Fibroblast of skin of left biceps (primary cell): Measurements from ENCODE around the gene NCOA7.
"Not testable (repeated sequence)": the region's sequence is repeated elsewhere in the genome, so short reads cannot be mapped to it uniquely, and the experiment has no call there.

Experiments used
- DNase-seq, 2 experiments: peaks; one replicate each; pipeline ENCODE4 v3.0.0-alpha.2; 2013; ENCODE audit warnings: low read depth in 2 of 2

The NCOA7 gene

DNA sequence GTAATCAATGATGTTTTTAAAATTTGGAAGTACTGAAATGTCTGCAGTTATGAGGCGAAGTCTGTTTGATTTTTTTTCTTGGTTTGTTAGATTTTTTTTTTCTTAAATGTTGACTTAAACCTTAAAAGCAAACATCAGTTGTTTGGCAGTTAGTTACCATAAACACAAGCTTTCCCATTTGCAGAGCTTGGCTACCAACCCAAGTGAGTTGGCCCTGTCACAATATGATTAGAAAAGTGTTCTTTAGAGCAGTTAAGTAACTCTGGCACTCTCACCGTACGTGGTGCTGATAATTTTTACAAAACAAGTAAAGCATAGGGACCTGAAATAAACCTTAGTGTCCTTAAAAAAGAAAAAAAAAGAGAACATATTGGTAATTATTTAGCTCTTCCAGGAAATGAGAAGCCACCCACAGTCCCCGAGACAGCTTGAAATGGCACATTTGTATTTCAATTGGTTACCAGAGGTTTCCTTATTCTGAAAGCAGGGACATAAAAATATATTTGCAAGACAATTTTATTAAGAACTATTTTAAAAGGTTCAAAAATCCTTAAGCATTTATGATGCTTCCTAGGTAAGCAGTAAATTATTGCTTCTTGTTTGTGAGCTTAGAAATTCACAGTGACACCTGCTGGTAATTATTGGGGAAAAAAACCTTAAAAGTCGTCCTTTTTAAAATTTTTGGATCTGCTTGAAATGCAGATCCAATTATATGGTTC is 37.4 kb upstream of the NCOA7 start:
- DNase-seq = no peak

DNA sequence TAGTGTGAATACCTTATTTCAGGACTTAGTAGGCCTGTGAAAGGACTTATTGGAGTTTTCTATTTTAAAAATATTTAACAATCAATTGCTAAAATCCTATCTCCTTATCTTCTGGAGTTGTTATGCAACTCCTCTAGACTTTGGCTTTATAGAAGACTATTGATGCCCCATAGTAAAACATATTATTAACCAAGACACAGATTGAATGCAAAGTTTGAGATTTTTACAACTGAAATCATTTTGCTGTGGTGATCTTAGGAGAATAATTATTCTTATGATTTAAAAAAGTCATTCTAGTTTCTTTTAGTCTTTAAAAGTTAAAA is 36.9 kb upstream of the NCOA7 start:
- no peak for DNase-seq

DNA sequence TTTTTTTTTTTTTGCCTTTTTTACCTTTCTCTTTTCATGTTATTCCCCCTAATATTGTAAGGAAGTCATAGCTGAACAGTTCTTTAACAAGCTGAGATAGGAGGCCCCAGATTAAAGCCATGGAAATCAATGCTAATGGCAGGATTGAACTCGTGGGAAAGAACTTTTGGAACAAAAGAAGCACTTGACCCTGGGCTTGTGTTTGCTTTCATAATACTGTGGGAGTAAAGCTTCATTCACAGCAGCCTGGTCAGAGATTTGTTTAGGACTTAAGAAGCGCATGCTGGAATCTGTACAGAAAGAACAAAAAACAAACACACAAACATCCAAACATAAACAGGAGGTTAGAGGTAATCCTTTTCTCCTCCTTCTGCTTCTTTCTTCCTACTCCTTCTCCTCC is 36.2 kb upstream of the NCOA7 start:
- DNase-seq = no peak

GRCh38 chr6:125759184-125759902 is 31.4 kb upstream of the NCOA7 start:
- no peak for DNase-seq

DNA sequence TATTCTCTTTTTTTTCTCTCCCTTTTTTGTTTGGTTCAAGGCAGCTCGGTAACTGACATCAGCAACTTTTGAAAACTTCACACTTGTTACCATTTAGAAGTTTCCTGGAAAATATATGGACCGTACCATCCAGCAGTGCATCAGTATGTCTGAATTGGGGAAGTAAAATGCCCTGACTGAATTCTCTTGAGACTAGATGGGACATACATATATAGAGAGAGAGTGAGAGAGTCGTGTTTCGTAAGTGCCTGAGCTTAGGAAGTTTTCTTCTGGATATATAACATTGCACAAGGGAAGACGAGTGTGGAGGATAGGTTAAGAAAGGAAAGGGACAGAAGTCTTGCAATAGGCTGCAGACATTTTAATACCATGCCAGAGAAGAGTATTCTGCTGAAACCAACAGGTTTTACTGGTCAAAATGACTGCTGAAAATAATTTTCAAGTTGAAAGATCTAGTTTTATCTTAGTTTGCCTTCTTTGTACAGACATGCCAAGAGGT is 30.8 kb upstream of the NCOA7 start:
- no peak for DNase-seq

- no peak for DNase-seq
These were observed 26.6 kb upstream of the NCOA7 start for GRCh38 chr6:125764121-125764671.

- DNase-seq = no peak
These were observed 24.8 kb upstream of the NCOA7 start for GRCh38 chr6:125765944-125766343.

DNA sequence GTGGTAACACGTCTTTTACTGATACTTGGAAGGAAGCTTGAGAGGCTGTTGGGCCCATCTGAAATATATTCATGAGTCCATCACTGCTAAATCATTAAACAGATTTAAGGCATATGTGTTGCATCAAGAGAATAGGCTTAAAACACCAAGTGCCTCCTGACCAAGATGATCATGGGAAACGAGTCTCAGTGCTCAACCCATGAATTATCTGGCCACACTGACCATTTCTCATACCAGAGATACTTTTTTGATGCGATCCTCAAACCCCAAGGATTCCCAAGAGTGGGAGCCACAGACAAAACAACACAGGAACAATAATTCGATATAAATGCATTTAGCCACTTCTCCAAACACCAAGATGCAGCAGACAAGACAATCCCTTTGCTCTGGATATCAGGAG is 24.1 kb upstream of the NCOA7 start:
- DNase-seq = no peak

DNA sequence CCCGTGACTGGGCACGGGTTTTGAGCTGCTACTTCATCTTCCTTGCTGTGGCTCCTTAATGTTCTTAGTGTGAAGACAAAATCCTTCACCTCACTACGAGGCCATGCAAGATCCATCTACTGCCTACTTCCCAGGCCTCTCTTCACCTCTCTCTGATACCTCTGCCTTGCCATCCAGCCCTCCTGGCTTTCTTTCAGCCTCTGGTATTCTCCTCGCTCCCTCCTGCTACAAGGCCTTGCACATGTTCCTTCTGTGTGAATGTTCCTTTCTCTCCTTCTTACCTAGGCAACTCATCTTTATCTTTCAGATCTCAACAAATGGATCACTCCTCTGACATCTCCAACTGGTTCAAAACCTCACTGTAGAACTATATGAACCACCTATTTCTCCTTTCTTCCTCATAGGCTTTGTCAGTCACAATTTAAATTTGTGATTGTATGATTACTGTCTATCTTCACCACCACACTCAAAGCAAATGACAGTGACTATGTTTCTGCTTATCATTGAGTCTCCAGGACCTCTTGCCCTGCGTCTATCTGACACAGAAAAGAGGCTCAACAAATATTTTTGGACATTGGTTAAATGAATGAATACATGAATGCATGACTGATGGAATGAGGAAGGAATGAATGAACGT is 21.5 kb upstream of the NCOA7 start:
- DNase-seq = no peak

- no peak for DNase-seq
These were observed 17.1 kb upstream of the NCOA7 start for GRCh38 chr6:125773387-125774341.

GRCh38 chr6:125776107-125776826 is 14.5 kb upstream of the NCOA7 start:
- DNase-seq = not testable (repeated sequence)

DNA sequence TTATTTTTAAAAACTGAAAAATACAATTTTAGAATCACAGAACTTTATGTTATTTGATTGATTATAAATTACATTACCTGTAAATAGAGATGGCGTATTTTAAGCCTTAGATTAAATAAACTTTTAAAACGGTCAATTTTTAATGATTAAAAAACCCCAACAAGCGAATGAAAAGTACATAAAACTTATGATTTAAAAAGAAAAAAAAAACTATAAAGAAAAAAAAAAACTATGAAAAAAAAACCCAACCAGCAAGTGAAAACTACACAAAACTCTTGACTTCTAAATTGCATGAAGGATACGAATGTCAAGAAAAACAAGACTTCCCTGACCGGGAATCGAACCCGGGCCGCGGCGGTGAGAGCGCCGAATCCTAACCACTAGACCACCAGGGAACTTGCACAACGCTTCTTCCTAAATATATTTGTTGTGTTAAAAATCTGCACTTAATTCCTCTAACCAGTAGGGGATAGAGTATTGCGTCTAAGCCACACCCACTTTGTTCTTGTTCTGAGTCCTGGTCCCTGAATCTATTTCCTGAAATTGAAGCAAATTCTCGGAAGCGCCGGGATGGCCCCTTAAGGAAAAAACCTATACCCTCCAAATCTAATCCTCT is 10.7 kb upstream of the NCOA7 start:
- DNase-seq = peak; percentile 83 to 86

- DNase-seq = peak; percentile 72 to 73
These were observed 10.0 kb upstream of the NCOA7 start for GRCh38 chr6:125780540-125781313.

DNA sequence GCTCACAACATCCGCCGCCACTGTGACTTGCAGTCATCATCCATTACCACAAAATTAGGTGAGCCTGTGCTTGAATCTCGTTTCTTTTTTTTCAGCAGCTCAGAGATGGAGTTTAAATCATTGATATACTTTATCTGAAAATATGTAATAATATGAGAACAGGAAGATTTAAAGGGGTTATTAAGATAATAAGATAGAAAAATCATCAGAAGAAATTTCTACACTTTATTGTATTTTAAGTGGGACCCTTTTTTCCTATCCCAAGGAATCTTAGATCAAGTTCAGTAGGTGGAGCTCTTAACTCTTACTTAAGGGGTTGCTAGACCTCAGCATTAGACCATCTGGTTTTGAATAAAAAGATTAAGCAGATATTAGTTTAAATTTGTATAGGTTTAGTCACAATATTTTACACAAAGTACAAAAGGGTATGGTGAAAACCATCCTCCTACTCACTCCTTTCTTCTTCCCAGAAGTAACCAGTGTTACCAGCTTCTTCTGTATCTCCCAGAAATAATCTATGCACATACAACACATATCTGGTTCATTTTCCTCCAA is 9.4 kb upstream of the NCOA7 start:
- DNase-seq = no peak

DNA sequence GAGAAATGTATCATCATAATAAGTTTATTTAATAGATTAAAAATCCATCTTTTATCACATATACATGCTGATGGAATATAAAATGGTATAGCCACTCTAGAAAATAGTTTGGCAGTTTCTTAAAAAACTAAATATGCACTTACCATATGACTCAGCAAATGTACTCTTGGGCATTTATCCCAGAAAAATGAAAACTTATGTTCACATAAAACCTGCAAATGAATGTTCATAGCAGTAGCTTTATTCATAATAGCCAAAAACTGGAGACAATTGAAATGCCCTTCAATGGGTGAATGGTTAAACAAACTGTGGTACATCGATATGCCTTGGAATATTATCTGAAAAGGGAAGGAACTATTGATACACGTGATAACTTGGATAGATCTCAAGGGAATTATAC is 6.4 kb upstream of the NCOA7 start:
- peak; percentile 55 to 63 for DNase-seq

DNA sequence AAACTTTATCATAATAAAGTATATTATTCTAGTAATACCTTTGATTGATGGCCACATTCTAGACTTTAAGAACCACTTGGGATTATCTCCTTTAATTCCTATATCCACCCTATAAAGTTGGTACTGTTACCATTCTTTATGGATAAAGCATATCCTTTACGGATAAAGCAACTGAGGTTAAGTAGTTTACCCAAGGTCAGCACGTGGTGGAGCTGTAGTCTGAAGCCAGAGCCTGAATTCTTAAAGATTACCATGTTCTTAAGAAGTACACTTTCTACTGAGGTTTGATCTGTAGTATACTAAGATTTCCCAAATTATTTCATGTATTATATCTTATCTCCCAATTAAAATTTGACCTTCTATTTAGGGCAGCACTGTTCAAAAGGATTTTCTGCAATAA is 3.0 kb upstream of the NCOA7 start:
- no peak for DNase-seq

DNA sequence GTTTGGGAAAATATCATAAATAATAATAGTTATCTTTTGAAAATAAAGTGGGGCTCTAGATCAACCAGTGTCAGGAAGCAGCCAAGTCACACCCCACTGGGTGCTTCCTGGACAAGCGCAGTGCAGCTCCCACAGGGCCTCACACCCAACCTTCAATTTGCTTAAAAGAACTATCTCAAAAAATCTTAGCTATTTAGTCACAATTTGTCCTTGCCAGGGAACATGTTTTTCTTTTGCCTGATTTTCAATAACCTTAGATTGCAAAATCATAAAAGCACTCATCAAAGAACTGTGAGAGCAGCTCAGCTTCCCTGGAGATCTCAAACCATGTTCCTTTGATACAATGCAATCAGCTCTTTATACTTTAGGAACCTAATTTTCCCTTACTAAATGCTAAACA is 1.6 kb upstream of the NCOA7 start:
- no peak for DNase-seq

DNA sequence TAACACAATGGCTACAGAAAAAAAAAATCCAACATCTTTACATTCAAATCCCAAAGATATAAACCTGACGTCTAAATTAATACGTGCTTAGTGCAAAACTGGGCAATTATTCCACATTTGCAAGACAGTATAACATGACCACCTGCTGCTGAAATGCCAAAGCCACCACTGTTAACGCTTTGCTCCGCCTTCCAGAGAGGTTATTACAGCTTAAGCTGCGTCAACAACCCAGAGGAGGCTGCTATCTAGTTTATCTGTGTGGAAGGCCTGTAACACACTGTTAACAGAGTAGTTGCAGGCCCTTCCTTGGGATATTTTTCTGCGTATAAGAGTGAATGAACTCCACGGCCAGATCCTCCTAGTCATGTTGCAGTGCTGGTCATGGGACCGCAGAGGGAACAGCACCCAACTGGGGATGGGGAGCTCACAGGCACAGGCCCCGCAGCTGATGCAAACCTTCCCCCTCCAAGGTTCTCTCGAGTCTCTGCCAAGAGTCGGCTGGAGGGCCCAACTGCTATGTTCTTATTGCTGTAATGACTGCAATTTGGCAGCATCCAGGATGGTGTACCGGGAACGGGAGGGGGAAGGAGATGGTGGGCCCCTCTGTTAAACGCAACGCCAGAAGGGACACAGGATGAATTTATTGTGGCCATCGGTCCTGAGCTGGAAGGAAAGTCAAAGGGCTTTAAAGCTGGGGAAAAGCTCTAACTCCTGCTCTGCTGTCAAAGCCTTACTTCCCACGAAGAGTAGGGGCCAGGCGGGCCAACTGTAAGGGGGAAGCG is 993 bp upstream of the NCOA7 start:
- no peak for DNase-seq
